GM19395 (cell line): ENCODE measurements around the gene VWC2.
A peak's percentile ranks its signal among the peaks of the same experiment; 100 is the strongest.
"Not testable (repeated sequence)": the region's sequence is repeated elsewhere in the genome, so short reads cannot be mapped to it uniquely, and the experiment has no call there.

Experiments
- ATAC-seq: cut with Tn5 transposase; IDR thresholded peaks from one replicate; pipeline ENCODE4 v1.9.1; 2021; ENCODE audit warnings: mild to moderate bottlenecking, moderate library complexity; ENCODE audit not compliant: unreplicated experiment

Gene VWC2

GRCh38 chr7:49848211-49848841 is 74.9 kb downstream of the VWC2 start:
- ATAC-seq = no peak

GRCh38 chr7:49850921-49851613 is 77.6 kb downstream of the VWC2 start:
- no peak for ATAC-seq

GRCh38 chr7:49851614-49851934 is 78.1 kb downstream of the VWC2 start:
- ATAC-seq = not testable (repeated sequence)

DNA sequence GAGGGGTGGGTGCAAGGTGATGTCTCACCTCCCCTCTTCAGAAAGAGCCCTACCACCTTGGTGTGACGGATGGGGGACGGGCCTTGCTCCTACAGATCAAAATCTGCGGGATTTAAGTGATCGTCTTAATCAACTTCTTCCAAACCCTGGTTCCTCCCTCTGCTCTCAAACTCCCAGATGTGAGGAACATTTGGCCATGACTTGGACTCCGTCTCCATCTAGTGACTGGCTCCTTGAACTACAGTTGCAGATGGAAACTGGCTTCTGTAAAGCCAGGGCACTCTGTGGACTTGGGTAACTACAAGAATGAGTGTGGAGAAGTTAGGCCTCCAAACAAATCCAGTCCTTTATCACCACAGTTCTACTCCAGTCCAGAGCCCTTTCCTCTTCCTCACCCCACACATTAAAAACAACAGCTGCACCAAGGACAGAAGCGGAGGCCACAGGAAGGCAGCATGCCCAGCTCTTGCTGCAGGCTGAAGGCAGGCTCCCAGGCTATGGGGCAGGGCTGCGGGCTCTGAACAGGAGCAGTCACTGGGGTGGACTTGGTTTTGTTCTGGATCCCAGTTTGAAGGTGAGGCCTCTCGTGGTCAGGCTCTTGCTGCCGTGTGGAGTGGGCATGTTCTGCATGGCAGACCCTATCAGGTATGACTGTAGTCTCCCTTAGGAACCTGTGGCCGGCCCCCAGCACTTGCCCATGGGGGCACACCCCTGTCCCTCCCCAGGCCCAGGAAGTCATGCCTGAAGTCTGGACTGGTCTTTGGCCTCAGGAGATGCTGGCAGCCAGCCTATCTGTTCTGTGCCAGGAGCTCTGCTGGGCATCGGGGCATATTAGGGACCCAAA is 79.4 kb downstream of the VWC2 start:
- ATAC-seq = peak; percentile 91

DNA sequence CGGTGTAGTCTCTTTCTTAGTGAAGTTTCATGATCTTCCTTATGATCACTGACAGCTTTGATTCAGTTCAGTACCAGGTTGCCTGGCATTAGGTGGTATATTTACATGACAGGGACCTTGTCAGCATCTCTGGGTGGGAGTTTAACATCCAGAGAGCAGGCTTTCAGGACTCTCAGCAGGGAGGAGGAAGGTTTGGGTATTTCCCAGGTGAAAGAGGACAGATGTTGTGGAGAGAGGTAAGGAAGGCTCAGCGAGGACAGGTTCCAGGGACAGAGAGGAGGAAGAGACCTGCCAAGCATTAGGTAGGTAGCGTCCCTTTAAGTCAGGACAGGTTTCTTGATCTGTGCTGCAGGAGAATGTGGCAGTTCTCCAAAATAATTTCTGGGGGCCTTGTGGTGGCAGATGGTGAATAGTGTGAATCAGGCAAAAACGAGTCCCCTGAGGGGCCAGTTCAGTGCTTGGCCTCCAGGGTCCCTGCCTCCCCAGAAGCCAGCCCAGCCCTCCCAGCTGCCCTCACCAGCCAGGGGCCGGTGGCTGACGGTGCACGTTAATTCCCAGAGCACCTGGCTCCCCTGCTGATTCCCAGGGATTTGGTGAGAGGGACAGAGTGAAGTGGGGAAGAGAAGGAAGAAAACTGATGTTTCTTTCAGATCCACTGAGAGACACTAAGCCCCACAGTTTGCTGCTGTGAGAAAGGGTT is 82.0 kb downstream of the VWC2 start:
- ATAC-seq = no peak

GRCh38 chr7:49860293-49860692 is 86.9 kb downstream of the VWC2 start:
- no peak for ATAC-seq

DNA sequence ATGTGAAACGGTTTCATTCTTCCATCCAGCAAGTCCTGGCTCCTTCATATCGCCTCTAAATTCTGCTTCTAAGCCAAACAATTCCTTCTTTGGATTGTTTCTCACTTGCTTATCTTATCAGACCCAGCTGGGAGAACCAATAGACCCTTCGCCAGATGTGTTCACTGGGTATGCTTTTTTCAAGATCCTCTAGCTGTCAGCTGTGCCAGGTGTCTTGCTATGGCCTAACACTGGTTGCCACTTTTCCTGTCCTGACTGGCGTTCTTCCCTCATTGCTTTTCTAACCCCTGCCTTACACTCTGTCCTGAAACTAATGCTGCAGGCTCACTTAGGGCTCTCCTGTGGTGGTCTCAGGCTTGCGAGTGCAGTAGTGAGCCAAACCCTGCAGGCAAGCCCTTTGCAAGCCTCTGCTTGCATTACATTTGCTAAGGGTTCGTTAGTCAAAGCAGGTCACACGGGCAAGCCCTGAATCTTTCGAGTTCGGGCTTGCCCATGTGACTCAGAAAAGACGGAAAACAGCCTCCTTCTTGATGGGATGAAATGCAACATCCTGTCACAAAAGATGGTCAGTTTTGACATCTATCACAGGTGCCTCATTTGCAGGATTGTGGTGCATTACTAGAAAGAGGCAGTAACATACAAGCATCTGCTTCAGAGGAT is 92.8 kb downstream of the VWC2 start:
- no peak for ATAC-seq

DNA sequence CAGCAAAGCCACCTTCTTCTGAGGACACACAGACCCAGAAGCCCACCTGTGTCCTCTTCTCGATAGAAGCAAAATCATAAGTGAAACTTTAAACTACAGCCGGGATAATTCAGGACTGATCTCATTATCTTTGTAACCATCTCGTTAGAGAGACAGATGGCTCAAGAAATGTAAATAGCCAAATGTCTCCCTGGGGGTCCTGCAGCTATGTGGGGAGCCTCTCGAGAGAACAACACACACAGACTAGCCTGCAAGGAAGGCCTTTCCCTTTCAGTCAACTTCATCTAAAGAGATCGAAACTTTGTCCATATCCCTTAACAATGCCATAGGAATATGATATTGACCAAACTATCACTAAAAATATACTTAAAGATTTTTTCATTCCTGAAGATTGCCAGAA is 93.5 kb downstream of the VWC2 start:
- no peak for ATAC-seq

- ATAC-seq = no peak
These were observed 100.0 kb downstream of the VWC2 start for GRCh38 chr7:49873420-49873819.

GRCh38 chr7:49875336-49875735 is 101.9 kb downstream of the VWC2 start:
- ATAC-seq = no peak

GRCh38 chr7:49876202-49876601 is 102.8 kb downstream of the VWC2 start:
- no peak for ATAC-seq

- ATAC-seq = no peak
These were observed 104.7 kb downstream of the VWC2 start for GRCh38 chr7:49878089-49878488.

- no peak for ATAC-seq
These were observed 105.2 kb downstream of the VWC2 start for GRCh38 chr7:49878627-49879026.

- no peak for ATAC-seq
These were observed 110.5 kb downstream of the VWC2 start for GRCh38 chr7:49883933-49884332.

GRCh38 chr7:49885593-49886285 is 112.3 kb downstream of the VWC2 start:
- ATAC-seq = no peak

GRCh38 chr7:49892481-49892880 is 119.0 kb downstream of the VWC2 start:
- ATAC-seq = no peak

- no peak for ATAC-seq
These were observed 119.7 kb downstream of the VWC2 start for GRCh38 chr7:49893131-49893530.

DNA sequence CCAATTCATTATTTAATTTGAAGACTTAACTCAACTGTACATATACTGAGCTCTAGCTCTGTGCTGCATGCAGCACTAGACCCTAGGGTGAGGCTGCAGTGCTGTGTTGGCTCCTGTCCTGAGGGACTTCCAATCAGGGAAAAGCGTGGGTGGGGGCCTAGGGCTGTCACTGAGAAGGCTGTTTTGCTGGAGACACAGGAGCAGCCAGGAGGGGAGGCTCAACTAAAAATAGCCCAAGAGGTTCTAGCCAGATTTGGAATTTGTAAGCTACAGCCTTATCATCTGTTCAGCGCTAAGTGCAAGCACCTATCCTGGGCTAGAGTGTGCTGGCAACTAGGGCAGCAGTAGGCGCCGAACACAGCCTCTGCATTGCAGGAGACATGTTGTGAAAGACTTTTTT is 121.1 kb downstream of the VWC2 start:
- no peak for ATAC-seq

GRCh38 chr7:49911909-49912308 is 138.5 kb downstream of the VWC2 start:
- no peak for ATAC-seq

- no peak for ATAC-seq
These were observed 153.3 kb downstream of the VWC2 start for GRCh38 chr7:49926720-49927119.
